Cerebellar nuclear complex (tissue), 1 donor: ENCODE data around the gene ITGA2B.
"Not testable (repeated sequence)": the region's sequence is repeated elsewhere in the genome, so short reads cannot be mapped to it uniquely, and the experiment has no call there.

Experiments used
- DNase-seq, 2 experiments: peaks; one replicate each; lab custom pipeline; 2025; lab: John Stamatoyannopoulos, UW

ITGA2B gene

DNA sequence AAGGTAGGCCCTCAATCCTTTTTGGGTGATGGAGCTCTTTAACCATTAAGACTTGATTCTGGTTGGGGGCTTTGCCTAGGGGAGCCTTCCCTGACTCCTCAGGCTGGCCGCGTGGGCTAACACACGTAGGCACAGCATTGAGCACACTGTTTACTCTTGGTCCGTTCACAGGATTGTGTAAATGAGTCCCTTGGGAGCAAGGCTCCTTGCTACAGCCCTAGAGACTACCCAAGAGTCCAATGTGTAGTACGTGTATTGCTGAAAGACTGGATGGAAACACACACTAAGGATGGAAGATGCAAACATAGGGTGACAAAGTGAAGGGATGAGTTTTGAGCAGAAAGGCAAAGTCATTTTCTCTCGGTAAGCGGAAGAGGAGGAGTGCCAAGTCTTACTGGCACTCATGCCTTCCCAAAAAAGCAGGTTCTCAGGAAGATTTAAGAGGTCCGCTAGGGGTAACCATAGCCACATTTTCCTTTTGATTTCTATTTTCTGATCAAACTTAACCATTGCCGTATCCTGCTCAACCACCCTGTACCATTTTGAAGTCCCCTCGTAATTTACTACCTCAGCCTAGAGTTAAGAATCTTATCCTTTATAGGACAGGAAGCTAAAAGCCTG is 911 bp upstream of the ITGA2B start:
- DNase-seq, result no peak

- DNase-seq, result no peak
Measured at GRCh38 chr17:44389723-44390202, 314 bp upstream of the ITGA2B start.

DNA sequence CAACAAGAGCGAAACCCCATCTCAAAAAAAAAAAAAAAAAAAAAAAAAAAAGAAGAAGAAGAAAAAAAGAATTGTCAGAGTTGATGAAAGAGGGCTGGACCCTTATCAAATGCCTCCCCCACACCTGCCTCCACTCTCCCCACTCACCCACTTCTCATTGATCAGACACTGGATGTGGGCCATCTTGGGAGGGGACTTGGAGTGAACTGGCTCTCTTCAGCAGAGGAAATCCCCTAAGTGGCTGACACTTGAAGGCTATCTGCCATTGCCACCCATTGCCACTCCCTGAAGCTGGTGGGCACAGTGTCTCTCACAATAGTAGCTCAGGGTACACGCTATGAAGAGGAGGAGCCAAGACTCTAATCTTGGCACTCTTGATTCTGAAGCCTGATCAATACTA is 1.6 kb downstream of the ITGA2B start:
- no peak for DNase-seq

DNA sequence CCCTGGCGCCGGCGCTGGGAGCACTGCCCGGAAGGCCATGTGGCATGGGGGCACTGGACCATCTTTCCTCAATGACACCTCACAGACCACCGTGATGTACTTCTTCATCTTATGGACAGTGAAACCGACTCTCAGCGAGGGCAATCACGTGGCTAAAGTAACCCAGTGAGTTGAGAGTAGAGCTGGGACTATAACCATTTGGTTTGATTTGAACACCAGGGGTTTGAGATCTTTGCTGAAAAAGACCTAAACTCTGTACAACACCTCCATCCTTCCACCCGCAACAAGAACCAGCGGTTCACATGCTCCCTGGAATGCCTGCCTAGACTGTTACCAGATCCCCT is 3.3 kb downstream of the ITGA2B start:
- DNase-seq, result no peak

DNA sequence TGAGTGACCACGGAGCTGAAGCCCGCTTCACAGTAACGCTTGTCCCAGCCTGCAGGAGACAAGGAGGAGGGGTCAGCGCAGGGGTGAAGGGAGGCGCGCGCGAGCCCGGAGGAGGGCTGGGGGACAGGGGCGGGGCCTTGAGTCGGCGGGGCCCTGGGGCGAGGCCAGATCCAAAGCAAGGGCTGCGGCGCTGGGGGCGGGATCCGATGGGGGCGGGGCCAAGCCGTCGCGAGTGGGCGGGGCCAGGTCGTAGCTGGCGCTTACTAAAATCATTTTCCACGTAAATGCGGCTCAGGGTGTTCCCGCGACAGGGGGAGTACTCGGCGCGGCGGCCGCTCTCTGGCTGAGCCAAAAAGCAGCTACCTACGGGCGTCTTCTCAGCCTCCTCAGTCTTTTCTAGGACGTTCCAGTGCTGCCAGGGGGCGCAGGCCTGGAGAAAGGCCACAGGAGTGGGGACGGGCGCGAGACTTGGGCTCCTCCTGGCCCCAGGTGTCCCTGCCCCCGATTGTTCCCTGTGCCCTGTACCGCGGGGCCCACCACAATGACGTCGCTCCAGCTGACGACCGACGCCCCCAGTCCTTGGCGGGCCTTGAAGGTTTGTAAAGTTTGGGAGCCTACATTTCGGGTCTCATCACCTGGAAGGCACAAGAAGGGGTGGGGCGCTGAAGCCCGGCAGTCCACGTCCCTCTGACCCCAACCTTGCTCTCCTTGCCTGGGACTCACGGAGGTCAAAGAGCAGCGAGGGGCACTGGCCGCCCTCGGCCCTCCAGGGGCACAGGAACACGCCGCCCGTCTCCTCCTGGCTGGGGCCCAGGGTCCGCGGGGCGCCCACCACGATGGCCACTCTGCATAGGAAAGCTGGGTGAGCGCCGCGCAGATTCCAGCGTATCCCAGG is 3.9 kb downstream of the ITGA2B start:
- DNase-seq, result peak in 1 of 2 experiments; percentile 17

GRCh38 chr17:44384823-44385286 is 4.6 kb downstream of the ITGA2B start:
- DNase-seq, result no peak

DNA sequence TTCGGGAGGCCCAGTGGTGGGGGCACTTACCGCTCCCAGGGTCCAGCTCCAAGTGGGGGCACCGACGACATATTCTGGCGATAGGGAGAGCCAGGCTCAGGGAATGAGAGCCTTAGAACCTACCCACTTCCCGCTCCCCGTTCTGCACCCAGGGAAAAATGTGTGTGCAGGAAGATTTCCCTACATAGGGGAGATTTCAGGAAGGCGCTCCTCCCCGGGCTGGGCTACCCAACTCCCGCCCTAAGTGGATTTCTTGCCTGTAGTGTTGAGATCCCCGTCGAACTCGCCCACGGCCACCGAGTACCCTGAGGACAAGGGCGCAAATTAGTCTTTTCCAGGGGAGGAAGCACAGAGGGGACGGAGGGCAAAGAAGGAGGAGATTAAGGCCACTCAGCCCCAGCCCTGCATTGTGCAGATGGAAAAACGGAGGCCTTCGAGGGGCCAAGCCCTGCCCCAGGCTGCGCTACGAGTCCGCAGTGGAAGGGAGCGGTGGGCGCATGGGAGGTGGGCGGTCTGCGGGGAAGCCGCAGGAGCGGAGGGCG is 5.1 kb downstream of the ITGA2B start:
- no peak for DNase-seq

- no peak for DNase-seq
Measured at GRCh38 chr17:44383861-44384260, 5.6 kb downstream of the ITGA2B start.

DNA sequence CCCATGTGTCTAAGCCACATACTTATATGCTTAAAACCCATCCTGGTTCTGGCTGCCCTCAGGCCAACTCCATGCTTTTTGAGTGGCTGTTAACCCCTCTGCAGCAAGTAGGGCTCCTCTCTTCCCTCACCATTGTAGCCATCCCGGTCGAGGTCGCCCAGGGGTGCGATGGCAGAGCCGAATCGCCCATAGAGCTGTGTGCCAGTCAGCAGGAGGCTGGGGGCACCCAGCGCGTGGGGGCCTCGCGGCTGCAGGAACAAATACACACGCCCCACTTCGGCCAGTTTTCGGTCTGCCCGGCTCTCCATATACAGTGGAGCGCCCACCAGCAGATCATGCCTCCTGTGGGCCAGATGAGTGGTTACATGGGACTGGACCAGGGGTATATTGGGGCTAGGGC is 6.1 kb downstream of the ITGA2B start:
- DNase-seq, result no peak

GRCh38 chr17:44382917-44383316 is 6.5 kb downstream of the ITGA2B start:
- DNase-seq, result no peak

GRCh38 chr17:44381810-44382305 is 7.6 kb downstream of the ITGA2B start:
- no peak for DNase-seq

- DNase-seq, result no peak
Measured at GRCh38 chr17:44380767-44381166, 8.7 kb downstream of the ITGA2B start.

GRCh38 chr17:44379887-44380286 is 9.6 kb downstream of the ITGA2B start:
- DNase-seq, result no peak

- no peak for DNase-seq
Measured at GRCh38 chr17:44378171-44378705, 11.2 kb downstream of the ITGA2B start.

GRCh38 chr17:44376779-44377178 is 12.7 kb downstream of the ITGA2B start:
- no peak for DNase-seq

DNA sequence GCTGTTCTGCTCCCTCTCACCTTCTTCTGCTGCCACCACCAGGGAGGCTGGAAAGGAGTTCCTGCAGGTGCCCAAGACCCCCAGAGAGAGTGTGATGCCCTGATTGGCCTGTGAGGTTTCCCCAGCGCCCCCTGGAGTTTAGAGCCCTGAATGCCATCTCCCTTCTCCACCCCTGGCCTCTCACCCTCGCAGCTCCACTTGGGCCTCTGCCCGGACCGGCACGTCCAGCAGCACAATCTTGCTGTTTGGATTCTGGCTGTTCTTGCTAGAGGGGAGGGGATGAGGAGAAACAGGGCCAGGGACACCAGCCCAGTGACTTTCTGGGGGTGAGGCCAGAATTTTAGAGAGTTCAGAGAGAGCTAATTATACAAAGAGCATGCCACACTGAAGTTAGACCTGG is 13.3 kb downstream of the ITGA2B start:
- DNase-seq, result no peak

- no peak for DNase-seq
Measured at GRCh38 chr17:44375196-44376017, 14.0 kb downstream of the ITGA2B start.

DNA sequence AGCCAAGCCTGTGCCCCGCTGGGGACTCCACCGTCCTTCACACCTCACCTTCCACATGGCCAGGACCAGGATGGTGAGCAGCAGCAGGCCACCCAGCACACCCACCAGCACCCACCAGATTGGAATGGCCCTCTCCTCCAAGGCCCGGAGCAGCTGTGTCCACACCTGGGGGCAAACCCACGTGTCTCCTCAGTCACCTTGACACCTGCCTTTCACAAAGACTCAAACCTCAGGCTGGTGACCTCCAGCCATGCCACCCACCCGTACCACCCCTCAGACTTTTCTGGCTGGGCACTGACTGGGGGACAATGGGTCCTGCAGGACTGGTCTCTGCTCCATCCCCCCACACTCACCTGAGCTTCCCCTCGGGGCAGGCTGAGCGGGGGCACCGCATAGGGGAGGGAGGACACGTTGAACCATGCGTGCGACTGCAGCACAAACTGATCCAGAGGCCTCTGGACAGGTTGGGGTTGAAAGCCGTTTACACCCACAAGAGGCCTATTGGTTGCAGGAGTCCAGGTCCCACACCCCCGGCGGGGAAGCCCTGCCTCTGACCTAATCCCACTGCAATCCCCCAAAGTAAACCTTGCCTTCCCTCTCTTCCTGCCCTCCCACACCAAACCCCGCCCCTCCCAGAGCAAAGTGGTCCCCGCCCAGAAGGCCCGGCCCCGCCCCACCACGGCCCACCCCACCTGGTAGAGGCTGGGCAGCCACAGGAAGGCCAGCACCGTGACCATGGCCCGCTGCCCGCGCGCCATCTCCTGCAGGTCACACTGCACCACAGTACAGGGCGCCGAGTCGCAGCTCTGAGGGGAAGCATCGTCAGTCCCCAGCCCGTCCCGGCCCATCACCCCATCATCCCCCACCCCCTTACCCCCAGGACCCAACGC is 14.9 kb downstream of the ITGA2B start:
- DNase-seq, result no peak

GRCh38 chr17:44372036-44372435 is 17.4 kb downstream of the ITGA2B start:
- DNase-seq, result no peak

- DNase-seq, result not testable (repeated sequence)
Measured at GRCh38 chr17:44369414-44370023, 19.9 kb downstream of the ITGA2B start.
